ENCODE data around the gene RADX.

RADX gene

DNA sequence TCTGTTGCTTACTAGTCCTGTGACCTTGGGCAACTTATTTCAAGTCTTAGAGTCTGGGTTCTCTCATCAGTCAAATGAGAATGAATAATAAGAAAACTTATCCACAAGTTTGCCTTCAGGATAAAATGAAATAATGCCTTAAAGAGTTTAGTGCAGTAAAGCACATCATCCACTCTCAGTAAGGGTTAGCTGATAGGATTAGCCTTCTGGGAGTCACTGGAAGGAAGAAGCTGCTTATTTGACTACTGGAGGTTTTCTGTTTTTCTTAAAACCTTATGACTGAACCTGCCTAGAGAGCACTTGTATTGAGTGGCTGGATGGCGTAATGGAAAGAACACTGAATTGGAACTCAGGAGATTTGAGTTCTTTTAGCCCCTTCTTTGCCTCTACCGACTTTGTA, 116.6 kb downstream of the RADX start:
- Histone ChIP-seq H4K20me1 (ENCODE audit: insufficient read depth, low read length) (no peaks in the 10 kb centered on the region), H3K27ac (ENCODE audit: low read length) (no peak overlapping the region), H3K9me3 (ENCODE audit: insufficient read depth, low read length) (no peaks in the 10 kb centered on the region), H3K9ac (ENCODE audit: low read length) (no peak overlapping the region), H3K79me2 (ENCODE audit: low read length) (no peaks in the 10 kb centered on the region), H3K4me1 (ENCODE audit: low read length) (no peaks in the 10 kb centered on the region), H3K36me3 (replicated peaks; ENCODE audit: low read depth, low read length) (no peaks in the 10 kb centered on the region), H3K4me2 (ENCODE audit: low read length) (no peak overlapping the region), H3K27me3 (ENCODE audit: low read depth, low read length) (no peaks in the 10 kb centered on the region), H3K4me3 (ENCODE audit: low read length) (no peak overlapping the region), H2AFZ (ENCODE audit: low read depth, low read length) (no peak overlapping the region)
- TF ChIP-seq EZH2phosphoT487 (IDR thresholded peaks at IDR 0.05; ENCODE audit: low read depth) (no peak), CTCF (IDR thresholded peaks at IDR 0.05; ENCODE audit: low read depth, low read length) (no peak)
